Measurements from ENCODE around the gene RBM24. TPM values are rescaled to one million over a fixed set of nuclear protein-coding genes. Genes with fewer than 3 reads are reported as not detected.

The RBM24 gene
- total and polyA plus RNA-seq, 2 donors (not counting 3 experiments of a cell fraction or from before 2014, with no cell fraction given) = 6.6 to 6.7 TPM

DNA sequence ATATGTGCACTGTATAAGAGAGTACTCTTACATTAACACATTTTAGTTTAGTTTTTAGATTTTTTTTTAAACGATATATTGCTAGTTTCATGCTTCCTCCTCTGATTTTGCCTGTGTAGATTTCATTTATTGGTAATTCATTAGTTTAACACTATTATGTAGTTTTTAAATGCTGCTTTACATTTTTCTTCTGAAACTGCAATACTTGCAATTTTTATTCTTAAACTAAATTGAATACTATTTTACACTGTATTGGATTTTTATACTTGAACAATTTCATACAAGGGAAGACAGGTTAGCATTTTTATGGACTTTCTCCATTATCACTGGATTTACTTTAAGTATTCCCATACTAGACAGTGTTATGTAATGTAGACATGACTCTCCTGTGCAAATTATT lies 12.2 kb downstream of the RBM24 start:
- Histone ChIP-seq H4K20me1 (replicated peaks; ENCODE audit: control insufficient read depth, extremely low read depth, insufficient read depth, low read length) (no peaks in the 10 kb centered on the region), H3K27me3 (ENCODE audit: control insufficient read depth in 2 of 2, insufficient read depth in 2 of 2, low read length in 2 of 2) (no peaks in the 10 kb centered on the region), H3K4me3 (replicated peaks in 1 of 3; ENCODE audit: insufficient read depth in 1 of 3, low read depth in 1 of 3, low read length in 3 of 3) (no peak overlapping the region), H3K4me1 (ENCODE audit: control insufficient read depth, extremely low read depth, insufficient read depth, low read length) (no peaks in the 10 kb centered on the region), H3K79me2 (ENCODE audit: control insufficient read depth, insufficient read depth, low read length) (no peaks in the 10 kb centered on the region), H2AFZ (ENCODE audit: low read depth, low read length) (no peak overlapping the region), H3K9me1 (replicated peaks; ENCODE audit: control insufficient read depth, extremely low read depth, insufficient read depth, low read length) (no peaks in the 10 kb centered on the region), H3K9ac (replicated peaks; ENCODE audit: extremely low read depth, insufficient read depth, low read length) (no peak overlapping the region), H3K27ac (ENCODE audit: insufficient read depth, low read depth, low read length) (no peak overlapping the region), H3K9me3 (replicated peaks; ENCODE audit: control insufficient read depth, insufficient read depth, low read length) (no peaks in the 10 kb centered on the region), H3K36me3 (ENCODE audit: control insufficient read depth in 2 of 2, extremely low read depth in 1 of 2, insufficient read depth in 2 of 2, low read length in 2 of 2) (no peaks in the 10 kb centered on the region), H3K4me2 (ENCODE audit: insufficient read depth, low read length) (no peak overlapping the region)
- intact Hi-C loops (cut with micrococcal nuclease) = no loop called here
- dilution Hi-C loops (cut with MboI; ENCODE audit: extremely low pct_ligation_motif_present, low sequenced_read_pairs) = no loop called here
- FAIRE-seq (no peak), DNase-seq (ENCODE audit: low read depth, low spot score) (no peak)
- no TSS peak for BruUV-seq (replicated peaks)
- TF ChIP-seq EZH2 (IDR thresholded peaks at IDR 0.05; ENCODE audit: borderline replicate concordance, low read depth, low read length, severe bottlenecking) (no peak), POLR2A (IDR thresholded peaks at IDR 0.05; ENCODE audit: low read depth, low read length) (no peak)
- ChIA-PET POLR2A (no interaction called here), CTCF (no interaction called here)

DNA sequence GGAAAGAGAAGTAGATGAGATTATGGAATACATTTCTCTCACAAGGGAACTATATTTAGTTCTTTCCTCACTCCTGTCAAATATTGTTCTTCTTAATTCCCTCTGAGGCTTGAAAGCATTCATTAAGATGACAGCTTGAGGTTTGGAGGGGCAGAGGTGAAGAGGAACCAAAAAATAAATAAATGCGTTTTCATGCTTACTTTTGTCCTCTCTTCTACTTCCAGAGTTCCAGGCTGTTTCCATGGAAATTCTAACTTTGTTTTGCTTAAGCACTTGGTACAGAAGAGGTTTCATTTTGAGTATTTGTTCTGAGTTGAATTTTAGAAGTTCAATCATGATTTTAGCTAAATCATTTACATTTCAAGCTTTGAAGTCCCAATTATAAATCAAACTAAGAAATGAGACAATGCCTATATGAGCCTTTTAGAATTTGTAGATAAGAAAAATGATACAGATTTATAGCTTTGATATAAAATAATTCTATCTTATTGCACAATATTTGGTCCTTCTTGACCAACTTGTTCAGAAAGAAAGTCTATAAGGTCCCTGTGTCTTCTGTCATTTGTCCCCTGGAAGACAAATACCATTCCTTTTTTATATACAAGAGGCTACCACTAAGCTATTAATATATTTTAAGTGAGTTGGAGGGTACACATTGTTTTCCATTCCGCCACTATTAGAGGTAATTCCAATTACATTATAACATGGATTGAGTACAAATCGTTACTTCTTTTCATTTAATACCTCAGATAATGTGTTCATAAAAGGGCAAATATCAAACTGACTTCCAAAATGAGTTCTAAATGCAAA lies 16.3 kb downstream of the RBM24 start:
- CTCF ChIA-PET = interaction anchor here (0.6 kb wide), 1 partner anchor 286 kb away, joined by 3 read pairs; no protein-coding TSS in a partner anchor
- intact Hi-C loops (cut with micrococcal nuclease) = no loop called here
- H3K9ac ChIP-seq (replicated peaks; ENCODE audit: extremely low read depth, insufficient read depth, low read length) = no peak overlapping the region
- no TSS peak for BruUV-seq (replicated peaks)
- no peaks in the 10 kb centered on the region for H3K36me3 ChIP-seq (ENCODE audit: control insufficient read depth in 2 of 2, extremely low read depth in 1 of 2, insufficient read depth in 2 of 2, low read length in 2 of 2)
- H3K79me2 ChIP-seq (ENCODE audit: control insufficient read depth, insufficient read depth, low read length) = no peaks in the 10 kb centered on the region
- no peak overlapping the region for H3K4me3 ChIP-seq (replicated peaks in 1 of 3; ENCODE audit: insufficient read depth in 1 of 3, low read depth in 1 of 3, low read length in 3 of 3)
- TF ChIP-seq POLR2A (IDR thresholded peaks at IDR 0.05; ENCODE audit: low read depth, low read length) (no peak), POLR2AphosphoS5 (IDR thresholded peaks at IDR 0.05; ENCODE audit: insufficient read depth, low read depth, low read length) (no peak), MYC (IDR thresholded peaks at IDR 0.05; ENCODE audit: low read depth, low read length) (no peak), JUN (IDR thresholded peaks at IDR 0.05; ENCODE audit: borderline replicate concordance, insufficient read depth, insufficient read length, low read depth) (no peak), FOS (IDR thresholded peaks at IDR 0.05; ENCODE audit: borderline replicate concordance, insufficient read depth, low read length) (no peak), EZH2 (IDR thresholded peaks at IDR 0.05; ENCODE audit: borderline replicate concordance, low read depth, low read length, severe bottlenecking) (no peak), GATA2 (IDR thresholded peaks at IDR 0.05; ENCODE audit: insufficient read depth, insufficient read length, low read depth, low read length) (no peak)
- TF ChIP-seq, protein P1, sequence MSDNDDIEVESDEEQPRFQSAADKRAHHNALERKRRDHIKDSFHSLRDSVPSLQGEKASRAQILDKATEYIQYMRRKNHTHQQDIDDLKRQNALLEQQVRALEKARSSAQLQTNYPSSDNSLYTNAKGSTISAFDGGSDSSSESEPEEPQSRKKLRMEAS (IDR thresholded peaks at IDR 0.05; ENCODE audit: insufficient read depth, insufficient read length) = no peak
- TF ChIP-seq, protein P2, sequence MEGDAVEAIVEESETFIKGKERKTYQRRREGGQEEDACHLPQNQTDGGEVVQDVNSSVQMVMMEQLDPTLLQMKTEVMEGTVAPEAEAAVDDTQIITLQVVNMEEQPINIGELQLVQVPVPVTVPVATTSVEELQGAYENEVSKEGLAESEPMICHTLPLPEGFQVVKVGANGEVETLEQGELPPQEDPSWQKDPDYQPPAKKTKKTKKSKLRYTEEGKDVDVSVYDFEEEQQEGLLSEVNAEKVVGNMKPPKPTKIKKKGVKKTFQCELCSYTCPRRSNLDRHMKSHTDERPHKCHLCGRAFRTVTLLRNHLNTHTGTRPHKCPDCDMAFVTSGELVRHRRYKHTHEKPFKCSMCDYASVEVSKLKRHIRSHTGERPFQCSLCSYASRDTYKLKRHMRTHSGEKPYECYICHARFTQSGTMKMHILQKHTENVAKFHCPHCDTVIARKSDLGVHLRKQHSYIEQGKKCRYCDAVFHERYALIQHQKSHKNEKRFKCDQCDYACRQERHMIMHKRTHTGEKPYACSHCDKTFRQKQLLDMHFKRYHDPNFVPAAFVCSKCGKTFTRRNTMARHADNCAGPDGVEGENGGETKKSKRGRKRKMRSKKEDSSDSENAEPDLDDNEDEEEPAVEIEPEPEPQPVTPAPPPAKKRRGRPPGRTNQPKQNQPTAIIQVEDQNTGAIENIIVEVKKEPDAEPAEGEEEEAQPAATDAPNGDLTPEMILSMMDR (IDR thresholded peaks at IDR 0.05; ENCODE audit: extremely low read depth in 1 of 2, insufficient read depth in 1 of 2, low read depth in 1 of 2, low read length in 2 of 2) = no peak
- no peak overlapping the region for H3K27ac ChIP-seq (ENCODE audit: insufficient read depth, low read depth, low read length)
- POLR2A ChIA-PET = no interaction called here
- no peaks in the 10 kb centered on the region for H3K9me1 ChIP-seq (replicated peaks; ENCODE audit: control insufficient read depth, extremely low read depth, insufficient read depth, low read length)
- H2AFZ ChIP-seq (ENCODE audit: low read depth, low read length) = no peak overlapping the region
- H4K20me1 ChIP-seq (replicated peaks; ENCODE audit: control insufficient read depth, extremely low read depth, insufficient read depth, low read length) = no peaks in the 10 kb centered on the region
- H3K27me3 ChIP-seq (ENCODE audit: control insufficient read depth in 2 of 2, insufficient read depth in 2 of 2, low read length in 2 of 2) = no peaks in the 10 kb centered on the region
- H3K4me1 ChIP-seq (ENCODE audit: control insufficient read depth, extremely low read depth, insufficient read depth, low read length) = no peaks in the 10 kb centered on the region
- no peaks in the 10 kb centered on the region for H3K9me3 ChIP-seq (replicated peaks; ENCODE audit: control insufficient read depth, insufficient read depth, low read length)
- FAIRE-seq = no peak
- no peak overlapping the region for H3K4me2 ChIP-seq (ENCODE audit: insufficient read depth, low read length)
- dilution Hi-C loops (cut with MboI; ENCODE audit: extremely low pct_ligation_motif_present, low sequenced_read_pairs) = no loop called here
- DNase-seq (ENCODE audit: low read depth, low spot score) = no peak

Data from endothelial cell of umbilical vein (primary cell).